GOT3 (cell line): ENCODE measurements around the gene NTN5.
A peak's percentile ranks its signal among the peaks of the same experiment; 100 is the strongest.
"Not testable (repeated sequence)": the region's sequence is repeated elsewhere in the genome, so short reads cannot be mapped to it uniquely, and the experiment has no call there.

Source experiments
- DNase-seq: peaks from one replicate; lab custom pipeline; 2025; ENCODE audit warnings: mixed read lengths; lab: John Stamatoyannopoulos, UW

Gene NTN5

GRCh38 chr19:48672994-48673393 is at the start of gene NTN5:
Gene NTN5, minus strand, starts transcription at chr19:48673017. Its CDS starts 2,031 bp downstream, at chr19:48670986.
- no peak for DNase-seq

DNA sequence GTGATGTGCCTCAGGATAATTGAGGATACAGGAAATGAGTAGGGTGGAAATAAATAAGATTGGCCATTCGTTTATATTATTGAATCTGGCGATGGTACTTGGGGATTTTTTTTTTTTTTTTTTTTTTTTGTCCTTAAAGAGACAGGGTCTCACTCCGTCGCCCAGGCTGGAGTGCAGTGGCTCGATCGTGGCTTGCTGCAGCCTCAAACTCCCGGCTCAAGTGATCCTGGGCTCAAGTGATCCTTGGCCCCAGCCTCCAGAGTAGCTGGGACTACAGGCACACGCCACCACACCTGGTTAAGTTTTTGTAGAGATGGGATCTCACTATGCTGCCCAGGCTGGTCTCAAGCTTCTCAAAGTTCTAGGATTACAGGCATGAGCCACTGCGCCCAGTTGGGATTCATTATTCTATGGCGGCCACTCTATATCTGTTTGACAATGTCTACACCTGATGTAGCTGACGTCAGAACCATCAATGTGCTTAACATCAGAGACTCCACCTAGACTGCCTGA is 49.4 kb upstream of the NTN5 start:
- no peak for DNase-seq

- peak; percentile 89 for DNase-seq
Observed at GRCh38 chr19:48720613-48721296, 47.9 kb upstream of the NTN5 start.

DNA sequence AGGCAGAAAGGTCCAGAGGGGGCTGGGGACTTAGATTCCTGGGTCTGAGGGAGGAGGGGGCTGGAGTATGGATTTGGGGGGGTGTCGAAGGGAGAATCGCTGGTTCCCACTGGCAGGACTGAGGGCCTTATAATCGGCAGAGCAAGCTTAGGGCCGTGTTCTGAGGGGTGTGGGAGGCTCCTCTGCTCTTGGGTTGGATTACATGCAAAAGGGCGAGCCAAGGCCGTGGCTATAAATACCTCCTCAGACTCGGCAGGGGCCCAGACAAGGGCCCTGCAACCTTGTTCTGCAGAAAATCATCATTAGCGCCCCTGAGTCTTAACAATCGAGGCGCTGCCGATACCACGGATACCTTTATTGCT is 47.4 kb upstream of the NTN5 start:
- no peak for DNase-seq

GRCh38 chr19:48719263-48720171 is 46.7 kb upstream of the NTN5 start, which contains the start of gene MAMSTR:
Gene MAMSTR, minus strand, starts transcription at chr19:48719725. Its CDS starts 694 bp downstream, at chr19:48719031.
- no peak for DNase-seq

GRCh38 chr19:48718711-48719231 is 46.0 kb upstream of the NTN5 start:
- DNase-seq: no peak

DNA sequence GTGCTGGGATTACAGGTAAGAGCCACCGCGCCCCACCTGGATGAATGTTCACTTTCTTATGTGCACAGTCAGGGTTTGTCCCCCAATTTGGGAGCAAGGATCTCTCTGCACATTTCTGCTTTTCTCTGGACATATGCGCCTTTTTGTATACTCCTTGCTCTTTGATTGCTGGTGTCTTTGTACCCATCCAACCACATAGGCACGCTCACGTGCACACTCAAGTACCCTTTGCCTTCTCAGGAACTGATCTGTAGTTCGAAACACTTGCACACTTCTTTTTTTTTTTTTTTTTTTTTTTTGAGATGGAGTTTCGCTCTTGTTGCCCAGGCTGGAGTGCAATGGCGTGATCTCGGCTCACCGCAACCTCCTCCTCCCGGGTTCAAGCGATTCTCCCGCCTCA is 45.3 kb upstream of the NTN5 start:
- DNase-seq: not testable (repeated sequence)

DNA sequence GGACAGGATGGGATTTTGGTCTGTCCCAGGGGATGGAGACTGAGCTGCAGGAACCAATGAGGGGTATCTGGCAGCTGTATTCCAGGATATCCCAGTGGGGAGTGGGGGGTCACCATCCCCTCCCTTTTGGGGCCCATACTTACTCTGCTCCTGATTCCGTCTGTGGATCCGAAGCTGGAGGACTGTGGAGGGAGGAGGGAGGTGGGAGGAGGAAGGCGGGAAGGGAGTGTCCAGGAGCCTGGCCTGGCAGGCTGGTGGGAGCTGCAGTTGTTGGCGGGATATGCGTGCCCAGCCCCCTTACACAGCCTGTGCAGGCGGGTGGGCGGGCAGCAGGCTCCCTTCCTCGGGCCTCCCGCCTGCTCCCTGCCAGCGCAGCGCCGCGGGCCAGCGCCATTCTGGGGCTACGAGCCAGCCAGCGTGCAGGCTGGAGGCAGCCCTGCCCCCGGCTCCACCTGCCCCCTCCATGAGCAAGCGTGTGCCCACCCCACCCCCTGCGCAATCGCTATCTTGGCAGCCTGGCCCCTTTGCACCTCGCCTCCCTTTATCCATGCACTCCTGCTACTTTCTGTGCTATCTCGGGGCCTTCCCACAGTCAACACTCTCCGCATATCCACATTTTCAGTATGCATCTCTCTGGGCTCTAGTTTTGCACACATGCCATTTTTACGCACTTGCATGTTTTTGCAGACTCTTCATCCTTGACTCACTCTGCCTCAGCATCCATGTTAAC is 43.9 kb upstream of the NTN5 start:
- no peak for DNase-seq

DNA sequence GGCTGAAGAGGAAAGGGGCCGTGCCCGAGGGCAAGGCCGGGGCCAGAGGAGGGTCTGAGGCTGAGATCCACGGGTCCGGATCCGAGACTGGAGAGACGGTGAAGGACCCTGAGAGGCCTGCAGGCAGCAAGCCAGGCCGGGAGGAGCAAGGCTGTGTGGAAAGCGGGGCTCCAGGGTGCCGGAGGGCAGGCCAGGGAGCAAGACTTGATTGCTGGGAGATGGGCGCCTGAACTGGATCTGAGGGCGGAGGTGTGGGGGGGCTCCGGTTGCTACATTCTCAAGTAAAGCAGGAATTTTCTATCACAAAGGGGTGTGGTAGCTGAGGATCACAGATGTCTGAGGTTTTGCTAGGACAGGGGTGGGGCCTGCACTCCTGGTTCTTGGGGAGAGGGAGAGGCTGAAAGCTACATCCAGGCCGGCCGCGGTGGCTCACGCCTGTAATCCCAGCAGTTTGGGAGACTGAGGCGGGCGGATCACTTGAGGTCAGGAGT is 42.9 kb upstream of the NTN5 start:
- DNase-seq: no peak

DNA sequence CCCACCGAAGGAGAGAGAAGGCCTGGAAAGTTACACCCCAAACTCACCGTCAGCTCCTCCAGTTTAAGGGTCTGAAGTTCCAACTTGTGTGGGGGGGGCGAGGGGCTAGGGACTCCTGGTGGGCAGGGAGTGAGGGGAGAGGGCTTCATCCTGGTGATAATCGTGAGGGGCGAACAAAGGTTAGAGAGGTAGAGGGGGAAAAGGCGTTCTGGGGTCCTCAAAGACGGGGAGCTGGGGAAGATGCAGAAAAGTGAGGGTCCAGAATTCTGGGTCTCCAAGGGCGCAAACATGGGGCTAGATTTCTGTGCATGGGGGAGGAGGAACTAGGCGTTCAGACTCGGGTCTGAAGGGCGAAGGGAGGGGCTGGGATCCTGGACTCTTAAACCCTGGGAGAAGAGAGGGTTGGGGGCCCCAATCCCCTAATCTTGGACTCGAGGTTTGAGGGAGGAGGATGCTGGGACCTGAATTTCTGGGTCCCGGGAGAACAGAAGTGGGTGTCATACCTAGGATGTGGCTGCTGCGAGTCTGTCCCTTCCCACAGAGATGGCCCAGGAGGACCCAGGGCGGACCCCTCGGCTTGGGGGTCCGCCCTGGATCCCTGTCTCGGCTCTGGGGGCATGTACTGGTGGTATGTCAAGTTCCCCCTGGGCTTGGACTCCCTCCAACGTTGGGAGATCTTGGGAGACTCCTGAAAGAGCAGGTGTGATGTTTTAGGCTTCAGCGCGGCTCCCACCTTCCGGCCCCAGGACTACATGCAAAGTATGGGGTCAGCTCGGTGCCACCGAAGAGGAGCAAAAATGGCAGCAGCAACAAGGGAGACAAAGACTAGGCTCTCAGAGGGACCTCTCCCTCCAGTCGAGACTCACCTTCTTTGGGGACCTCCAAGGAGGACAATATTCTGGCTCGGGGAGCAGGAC is 42.2 kb upstream of the NTN5 start:
- no peak for DNase-seq

DNA sequence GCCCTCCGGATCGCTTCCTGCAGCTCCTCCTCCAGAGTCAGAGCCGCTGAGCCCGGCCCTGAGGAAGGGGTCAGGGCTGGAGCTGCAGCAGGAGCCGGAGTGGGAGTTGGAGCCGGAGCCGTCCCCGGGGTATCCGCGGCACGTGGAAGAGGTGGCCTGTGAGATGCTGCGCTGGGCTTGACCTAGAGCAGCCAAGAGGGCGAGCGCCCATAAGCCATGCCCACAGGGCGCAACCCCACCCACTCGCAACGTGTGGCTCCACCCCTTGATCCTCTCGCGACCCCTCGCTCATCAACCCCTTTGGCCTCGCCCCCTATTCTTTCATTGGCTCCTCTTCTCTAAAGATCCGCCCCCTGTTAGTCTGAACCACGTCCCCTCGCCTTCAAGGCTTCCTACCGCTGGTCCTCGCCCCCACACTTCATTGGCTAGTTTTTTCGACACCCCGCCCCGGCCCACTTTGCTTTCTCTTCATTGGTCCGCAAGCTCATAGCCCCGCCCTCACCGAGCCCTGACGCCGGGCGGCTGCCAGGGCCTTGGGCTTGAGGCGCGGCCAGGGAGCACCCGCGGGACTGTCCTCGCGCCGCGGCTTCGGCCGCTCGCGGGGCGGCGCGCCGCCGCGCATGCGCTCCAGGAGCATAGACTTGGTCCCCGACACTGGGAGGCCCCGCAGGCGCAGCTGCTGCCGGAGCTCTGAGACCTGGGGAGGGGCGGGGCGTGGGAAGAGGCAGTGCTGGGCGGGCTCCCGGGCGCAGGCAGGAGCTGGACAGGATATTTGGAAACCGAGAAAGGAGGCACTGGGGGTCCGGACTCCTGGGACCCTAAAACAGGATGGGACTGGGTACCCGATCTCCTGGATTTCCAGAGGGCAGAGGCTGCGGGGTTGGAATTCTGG is 41.3 kb upstream of the NTN5 start:
- peak; percentile 94 for DNase-seq

- DNase-seq: no peak
Observed at GRCh38 chr19:48713041-48713863, 40.4 kb upstream of the NTN5 start.

DNA sequence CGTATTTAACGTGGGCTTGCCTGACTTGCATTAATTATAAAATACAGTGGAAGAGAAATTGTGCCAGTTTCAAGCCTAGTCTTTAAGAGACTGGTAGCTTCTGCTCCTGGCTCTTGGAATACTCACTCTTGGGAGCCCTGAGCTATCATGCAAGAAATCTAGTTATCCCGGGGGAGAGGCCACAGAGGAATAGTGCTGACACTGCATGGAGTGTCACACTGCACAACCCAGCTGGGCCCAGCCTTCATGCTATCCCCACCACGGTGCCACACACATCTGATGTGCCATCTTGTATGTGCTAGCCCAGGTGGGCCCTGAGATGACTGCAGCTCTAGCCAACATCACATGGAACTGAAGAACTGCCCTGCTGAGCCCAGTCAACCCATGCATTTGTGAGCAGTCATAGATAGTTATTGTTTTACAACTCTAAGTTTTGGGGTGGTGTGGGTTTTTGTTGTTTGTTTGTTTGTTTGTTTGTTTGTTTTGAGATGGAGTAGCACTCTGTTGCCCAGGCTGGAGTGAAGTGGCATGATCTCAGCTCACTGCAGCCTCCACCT is 38.4 kb upstream of the NTN5 start:
- DNase-seq: no peak

DNA sequence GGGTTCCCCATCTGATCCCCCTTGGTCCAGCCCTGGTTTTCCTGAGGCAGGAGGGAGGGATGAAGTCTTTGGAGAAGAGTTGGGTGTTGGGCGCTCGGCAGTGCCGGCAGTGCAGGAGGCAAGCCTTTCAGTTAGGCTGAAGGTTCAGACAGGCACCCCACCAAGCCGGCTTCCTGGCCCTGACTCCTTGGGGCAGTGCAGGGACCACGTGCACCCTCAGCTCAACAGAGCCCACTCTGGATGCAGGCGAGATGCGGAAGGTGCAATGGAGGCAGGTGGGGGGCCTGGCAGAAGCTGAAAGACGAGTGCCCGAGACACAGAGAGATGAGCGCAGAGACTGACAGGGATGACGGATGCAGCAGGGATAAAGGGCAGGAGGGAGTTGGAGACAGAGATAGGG is 35.7 kb upstream of the NTN5 start:
- DNase-seq: no peak

- DNase-seq: no peak
Observed at GRCh38 chr19:48705431-48705830, 32.6 kb upstream of the NTN5 start.

DNA sequence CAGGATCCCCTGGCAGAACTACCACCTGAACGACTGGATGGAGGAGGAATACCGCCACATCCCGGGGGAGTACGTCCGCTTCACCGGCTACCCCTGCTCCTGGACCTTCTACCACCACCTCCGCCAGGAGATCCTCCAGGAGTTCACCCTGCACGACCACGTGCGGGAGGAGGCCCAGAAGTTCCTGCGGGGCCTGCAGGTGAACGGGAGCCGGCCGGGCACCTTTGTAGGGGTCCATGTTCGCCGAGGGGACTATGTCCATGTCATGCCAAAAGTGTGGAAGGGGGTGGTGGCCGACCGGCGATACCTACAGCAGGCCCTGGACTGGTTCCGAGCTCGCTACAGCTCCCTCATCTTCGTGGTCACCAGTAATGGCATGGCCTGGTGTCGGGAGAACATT is 30.5 kb upstream of the NTN5 start:
- no peak for DNase-seq

- DNase-seq: no peak
Observed at GRCh38 chr19:48702701-48703100, 29.9 kb upstream of the NTN5 start.

DNA sequence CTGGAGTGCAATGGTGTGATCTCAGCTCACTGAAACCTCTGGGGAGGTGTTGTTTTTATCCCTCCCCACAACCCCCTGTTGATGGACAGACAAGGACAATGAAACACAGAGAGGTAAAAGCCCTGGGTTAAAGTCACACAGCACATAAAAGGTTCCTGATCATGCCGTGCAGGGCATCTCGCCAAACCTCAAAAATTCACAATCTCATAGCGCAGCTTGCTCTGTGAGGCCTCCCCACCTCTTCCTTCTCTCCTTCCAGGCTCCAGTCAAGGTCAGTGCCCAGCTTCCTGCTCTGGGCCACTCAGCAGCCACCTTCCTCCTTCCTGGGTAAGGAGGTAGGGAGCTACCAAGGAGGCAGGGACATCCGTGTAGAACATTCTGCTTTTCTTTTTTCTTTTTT is 25.2 kb upstream of the NTN5 start:
- no peak for DNase-seq
